Left lung (tissue), 8 donors: ENCODE measurements around the gene DEGS2. TPM values are rescaled to one million over a fixed set of nuclear protein-coding genes. Genes with fewer than 3 reads are reported as not detected.

ENCODE experiments used
- microRNA-seq, 2 donors: library from miRNA; unstranded; fragments of <30 nt; microRNA quantifications; one replicate each; pipeline ENCODE4, GENCODE V29; 2019
- polyA plus RNA-seq, 6 donors: library from polyadenylated mRNA; unstranded; fragments of 120-200 nt; gene quantifications; one replicate each; pipeline ENCODE4 v1.2.1, GENCODE V29; 2013; ENCODE audit not compliant: insufficient read length in 6 of 6
- total RNA-seq, 2 donors: library from RNA; stranded (reverse); fragmentation: NEBNext Ultra II Directional; extraction: Animal tissue kit (Norgen Biotek cat#: 25700); gene quantifications; one replicate each; pipeline ENCODE4 v1.2.1, GENCODE V29; 2021
- donor health status: DM: no; HTN: yes; CAD: no.
- donor health status: DM: no; HTN: no; CAD: no.

The DEGS2 gene
- total and polyA plus RNA-seq, 8 donors, result 2.0 to 8.3 (median 5.6) TPM

Small RNAs within 50 kb of the gene (microRNA-seq; reads per million reads assigned to microRNA genes)
- 30.6 to 94.8 reads per million in 2 donors for gene MIR151B
- gene MIR342, result 1,606 to 2,864 reads per million in 2 donors

Other genes with a start within 250 kb of the DEGS2 start
- 10 to 100 TPM; 60.2 to 84.5 TPM for gene EVL, start 94.2 kb downstream of the DEGS2 start, total RNA-seq
- gene EVL, start 94.2 kb downstream of the DEGS2 start, polyA plus RNA-seq, result 100 to 1,000 TPM; 193 to 264 (median 199) TPM
- 10 to 100 TPM; 57.4 to 59.0 TPM for gene YY1, start 79.5 kb upstream of the DEGS2 start, total RNA-seq
- gene YY1, start 79.5 kb upstream of the DEGS2 start, polyA plus RNA-seq, result 100 to 1,000 TPM; 111 to 129 (median 123) TPM
- gene SLC25A29, start 146.8 kb upstream of the DEGS2 start, total RNA-seq, result 10 to 100 TPM; 56.0 to 80.1 TPM
- gene SLC25A29, start 146.8 kb upstream of the DEGS2 start, polyA plus RNA-seq, result 100 to 1,000 TPM in 1 of 6 donors, 10 to 100 TPM in 5; 69.8 to 105 (median 85.3) TPM
- not detected for gene SLC25A47, start 163.7 kb upstream of the DEGS2 start, total RNA-seq
- not detected for gene SLC25A47, start 163.7 kb upstream of the DEGS2 start, polyA plus RNA-seq
- gene WDR25, start 216.8 kb upstream of the DEGS2 start, total RNA-seq, result 10 to 100 TPM in 1 of 2 donors, 1 to 10 TPM in 1; 8.4 to 12.1 TPM
- 10 to 100 TPM in 4 of 6 donors, 1 to 10 TPM in 2; 9.2 to 11.5 (median 10.5) TPM for gene WDR25, start 216.8 kb upstream of the DEGS2 start, polyA plus RNA-seq